ENCODE data around the gene TNFSF10. TPM values are rescaled to one million over a fixed set of nuclear protein-coding genes. Genes with fewer than 3 reads are reported as not detected.
A peak's percentile ranks its signal among the peaks of the same experiment; 100 is the strongest.

TNFSF10 gene
- total RNA-seq, 6 experiments from 2014 or later = 0.17 to 0.31 (median 0.28) TPM; not detected in 3

- peaks cover 4% of the 10 kb centered on the region for H3K27me3 Mint-ChIP-seq (ENCODE audit: insufficient read depth)
- peaks cover 10% of the 10 kb centered on the region for H3K4me1 Mint-ChIP-seq (ENCODE audit: low read depth)
- no peak for DNase-seq
- no peak for TF ChIP-seq CTCF (IDR thresholded peaks at IDR 0.05)
- no peaks in the 10 kb centered on the region for H3K36me3 Mint-ChIP-seq (ENCODE audit: low read depth)
- no peak overlapping the region; the same call in 1 of the 2 replicates for H3K4me3 Mint-ChIP-seq
- H3K27ac Mint-ChIP-seq = no peak overlapping the region
- no peaks in the 10 kb centered on the region for H3K9me3 Mint-ChIP-seq
Observed at GRCh38 chr3:172557515-172558220, 34.4 kb upstream of the TNFSF10 start.

- Mint-ChIP-seq H3K4me3 (no peak overlapping the region), H3K36me3 (ENCODE audit: low read depth) (no peaks in the 10 kb centered on the region), H3K9me3 (no peaks in the 10 kb centered on the region), H3K27ac (no peak overlapping the region), H3K27me3 (ENCODE audit: insufficient read depth) (peaks cover 4% of the 10 kb centered on the region), H3K4me1 (ENCODE audit: low read depth) (peaks cover 19% of the 10 kb centered on the region)
- no peak for DNase-seq
- no peak for TF ChIP-seq CTCF (IDR thresholded peaks at IDR 0.05)
Observed at GRCh38 chr3:172553526-172554252, 30.5 kb upstream of the TNFSF10 start.

GRCh38 chr3:172552607-172553006 lies 29.4 kb upstream of the TNFSF10 start:
- Mint-ChIP-seq H3K27me3 (ENCODE audit: insufficient read depth) (peaks cover 4% of the 10 kb centered on the region), H3K27ac (no peak overlapping the region), H3K4me1 (ENCODE audit: low read depth) (peaks cover 19% of the 10 kb centered on the region), H3K4me3 (no peak overlapping the region), H3K9me3 (no peaks in the 10 kb centered on the region), H3K36me3 (ENCODE audit: low read depth) (no peaks in the 10 kb centered on the region)
- DNase-seq = no peak
- no peak for TF ChIP-seq CTCF (IDR thresholded peaks at IDR 0.05)

GRCh38 chr3:172551874-172552273 lies 28.6 kb upstream of the TNFSF10 start:
- Mint-ChIP-seq H3K27me3 (ENCODE audit: insufficient read depth) (no peaks in the 10 kb centered on the region; the same call in 1 of the 2 replicates), H3K9me3 (no peaks in the 10 kb centered on the region), H3K36me3 (ENCODE audit: low read depth) (no peaks in the 10 kb centered on the region), H3K4me1 (ENCODE audit: low read depth) (peaks cover 19% of the 10 kb centered on the region), H3K4me3 (no peak overlapping the region), H3K27ac (no peak overlapping the region)
- no peak for TF ChIP-seq CTCF (IDR thresholded peaks at IDR 0.05)
- no peak for DNase-seq

GRCh38 chr3:172550347-172550943 lies 27.2 kb upstream of the TNFSF10 start:
- no peak overlapping the region for H3K27ac Mint-ChIP-seq

More at GRCh38 chr3:172550347-172550943, 27.2 kb upstream of the TNFSF10 start:
- no peaks in the 10 kb centered on the region; the same call in 1 of the 2 replicates for H3K27me3 Mint-ChIP-seq (ENCODE audit: insufficient read depth)
- no peaks in the 10 kb centered on the region for H3K36me3 Mint-ChIP-seq (ENCODE audit: low read depth)
- peaks cover 19% of the 10 kb centered on the region for H3K4me1 Mint-ChIP-seq (ENCODE audit: low read depth)
- no peak for TF ChIP-seq CTCF (IDR thresholded peaks at IDR 0.05)
- H3K9me3 Mint-ChIP-seq = no peaks in the 10 kb centered on the region
- no peak overlapping the region for H3K4me3 Mint-ChIP-seq
- peak; percentile 83 for DNase-seq

Data from HFFc6 (cell line).